ENCODE measurements around the gene GARIN5B.

The GARIN5B gene

GRCh38 chr19:55306712-55307111 is 56.3 kb downstream of the GARIN5B start:
- no peak for TF ChIP-seq EZH2 (optimal IDR thresholded peaks at IDR 0.05; ENCODE audit: low read depth, low read length)
- no peak for TF ChIP-seq EZH2phosphoT487 (IDR thresholded peaks at IDR 0.05; ENCODE audit: low read length)
- TF ChIP-seq, protein P1, sequence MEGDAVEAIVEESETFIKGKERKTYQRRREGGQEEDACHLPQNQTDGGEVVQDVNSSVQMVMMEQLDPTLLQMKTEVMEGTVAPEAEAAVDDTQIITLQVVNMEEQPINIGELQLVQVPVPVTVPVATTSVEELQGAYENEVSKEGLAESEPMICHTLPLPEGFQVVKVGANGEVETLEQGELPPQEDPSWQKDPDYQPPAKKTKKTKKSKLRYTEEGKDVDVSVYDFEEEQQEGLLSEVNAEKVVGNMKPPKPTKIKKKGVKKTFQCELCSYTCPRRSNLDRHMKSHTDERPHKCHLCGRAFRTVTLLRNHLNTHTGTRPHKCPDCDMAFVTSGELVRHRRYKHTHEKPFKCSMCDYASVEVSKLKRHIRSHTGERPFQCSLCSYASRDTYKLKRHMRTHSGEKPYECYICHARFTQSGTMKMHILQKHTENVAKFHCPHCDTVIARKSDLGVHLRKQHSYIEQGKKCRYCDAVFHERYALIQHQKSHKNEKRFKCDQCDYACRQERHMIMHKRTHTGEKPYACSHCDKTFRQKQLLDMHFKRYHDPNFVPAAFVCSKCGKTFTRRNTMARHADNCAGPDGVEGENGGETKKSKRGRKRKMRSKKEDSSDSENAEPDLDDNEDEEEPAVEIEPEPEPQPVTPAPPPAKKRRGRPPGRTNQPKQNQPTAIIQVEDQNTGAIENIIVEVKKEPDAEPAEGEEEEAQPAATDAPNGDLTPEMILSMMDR (IDR thresholded peaks at IDR 0.05; ENCODE audit: low read length) = no peak
- Histone ChIP-seq H3K4me2 (ENCODE audit: low read depth, low read length) (no peak overlapping the region), H3K79me2 (ENCODE audit: low read length) (peaks cover 9% of the 10 kb centered on the region; the same call in 1 of the 2 replicates), H2AFZ (ENCODE audit: low read length) (no peak overlapping the region), H3K27ac (ENCODE audit: low read length) (peak overlapping the region; percentile 91; the same call in 1 of the 2 replicates), H3K4me1 (ENCODE audit: low read length) (peaks cover 14% of the 10 kb centered on the region), H3F3A (ENCODE audit: insufficient read depth, low read length) (peaks cover 12% of the 10 kb centered on the region), H3K9ac (ENCODE audit: low read length) (no peak overlapping the region), H3K4me3 (ENCODE audit: low read length) (no peak overlapping the region), H4K20me1 (ENCODE audit: insufficient read depth, low read length) (no peaks in the 10 kb centered on the region), H3K27me3 (replicated peaks; ENCODE audit: insufficient read depth, low read length) (no peaks in the 10 kb centered on the region), H3K9me2 (replicated peaks; ENCODE audit: insufficient read depth, low read length) (no peaks in the 10 kb centered on the region), H3K36me3 (replicated peaks; ENCODE audit: insufficient read depth, low read length) (no peaks in the 10 kb centered on the region), H3K9me3 (replicated peaks; ENCODE audit: insufficient read depth, low read length) (no peaks in the 10 kb centered on the region)
- DNase-seq = no peak

DNA sequence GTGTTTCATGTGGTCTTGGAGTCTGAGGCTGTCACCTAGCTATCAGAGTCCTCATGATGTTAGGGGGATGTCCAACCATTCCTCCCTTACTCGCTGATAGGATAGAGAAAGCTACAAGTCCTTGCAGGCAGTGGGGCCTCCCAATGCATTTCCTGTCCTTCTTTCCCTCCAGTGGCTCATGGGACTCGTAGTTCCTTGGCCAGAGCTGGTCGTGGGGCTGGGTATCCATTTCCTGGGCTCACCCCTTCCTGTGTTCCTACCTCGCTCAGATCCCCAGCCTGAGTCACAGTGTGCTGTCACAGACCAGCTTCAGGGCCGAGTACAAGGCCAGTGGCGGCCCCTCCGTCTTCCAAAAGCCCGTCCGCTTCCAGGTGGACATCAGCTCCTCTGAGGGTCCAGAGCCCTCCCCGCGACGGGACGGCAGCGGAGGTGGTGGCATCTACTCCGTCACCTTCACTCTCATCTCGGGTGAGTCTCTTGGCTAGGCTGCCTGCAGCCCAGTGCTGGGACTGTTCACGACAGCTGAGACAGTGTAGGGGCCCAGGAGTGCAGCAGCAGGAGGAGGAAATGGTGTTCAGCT is 57.0 kb downstream of the GARIN5B start:
- Histone ChIP-seq H3K36me3 (replicated peaks; ENCODE audit: insufficient read depth, low read length) (no peaks in the 10 kb centered on the region), H3K9me3 (replicated peaks; ENCODE audit: insufficient read depth, low read length) (no peaks in the 10 kb centered on the region), H3K4me2 (ENCODE audit: low read depth, low read length) (no peak overlapping the region), H4K20me1 (ENCODE audit: insufficient read depth, low read length) (no peaks in the 10 kb centered on the region), H2AFZ (ENCODE audit: low read length) (no peak overlapping the region), H3K9ac (ENCODE audit: low read length) (no peak overlapping the region), H3K27me3 (replicated peaks; ENCODE audit: insufficient read depth, low read length) (no peaks in the 10 kb centered on the region), H3K4me3 (ENCODE audit: low read length) (no peak overlapping the region), H3F3A (ENCODE audit: insufficient read depth, low read length) (peaks cover 12% of the 10 kb centered on the region), H3K4me1 (ENCODE audit: low read length) (peaks cover 14% of the 10 kb centered on the region), H3K27ac (ENCODE audit: low read length) (no peak overlapping the region), H3K79me2 (ENCODE audit: low read length) (peaks cover 9% of the 10 kb centered on the region; the same call in 1 of the 2 replicates), H3K9me2 (replicated peaks; ENCODE audit: insufficient read depth, low read length) (no peaks in the 10 kb centered on the region)
- TF ChIP-seq, protein P1 (IDR thresholded peaks at IDR 0.05; ENCODE audit: low read length) = no peak
- TF ChIP-seq EZH2 (optimal IDR thresholded peaks at IDR 0.05; ENCODE audit: low read depth, low read length) (no peak), EZH2phosphoT487 (IDR thresholded peaks at IDR 0.05; ENCODE audit: low read length) (no peak)
- no peak for DNase-seq

GRCh38 chr19:55305491-55305890 is 57.6 kb downstream of the GARIN5B start:
- H3K36me3 ChIP-seq (replicated peaks; ENCODE audit: insufficient read depth, low read length) = no peaks in the 10 kb centered on the region
- TF ChIP-seq EZH2 (optimal IDR thresholded peaks at IDR 0.05; ENCODE audit: low read depth, low read length) (no peak), EZH2phosphoT487 (IDR thresholded peaks at IDR 0.05; ENCODE audit: low read length) (no peak)
- TF ChIP-seq, protein P1 (IDR thresholded peaks at IDR 0.05; ENCODE audit: low read length) = no peak
- H3K4me3 ChIP-seq (ENCODE audit: low read length) = no peak overlapping the region
- no peak overlapping the region for H2AFZ ChIP-seq (ENCODE audit: low read length)
- no peaks in the 10 kb centered on the region for H4K20me1 ChIP-seq (ENCODE audit: insufficient read depth, low read length)
- H3K9ac ChIP-seq (ENCODE audit: low read length) = no peak overlapping the region
- H3K4me2 ChIP-seq (ENCODE audit: low read depth, low read length) = no peak overlapping the region
- peaks cover 9% of the 10 kb centered on the region; the same call in 1 of the 2 replicates for H3K79me2 ChIP-seq (ENCODE audit: low read length)
- H3K9me2 ChIP-seq (replicated peaks; ENCODE audit: insufficient read depth, low read length) = no peaks in the 10 kb centered on the region
- peak; percentile 45 for DNase-seq
- no peaks in the 10 kb centered on the region for H3K27me3 ChIP-seq (replicated peaks; ENCODE audit: insufficient read depth, low read length)
- H3K4me1 ChIP-seq (ENCODE audit: low read length) = peaks cover 14% of the 10 kb centered on the region
- H3K9me3 ChIP-seq (replicated peaks; ENCODE audit: insufficient read depth, low read length) = no peaks in the 10 kb centered on the region
- H3K27ac ChIP-seq (ENCODE audit: low read length) = no peak overlapping the region
- H3F3A ChIP-seq (ENCODE audit: insufficient read depth, low read length) = peaks cover 12% of the 10 kb centered on the region
